Hematopoietic multipotent progenitor cell treated with erythropoietin and hydrocortisone succinate and interleukin-3 and kit ligand, for 4 days (in vitro differentiated cells): ENCODE results near the gene AQP10.
"Not testable (repeated sequence)": the region's sequence is repeated elsewhere in the genome, so short reads cannot be mapped to it uniquely, and the experiment has no call there.

Source experiments
- DNase-seq: peaks from one replicate; pipeline ENCODE4 v3.0.0-alpha.2; 2015

The AQP10 gene

GRCh38 chr1:154324669-154325582 lies 4.0 kb downstream of the AQP10 start, which contains the start of gene ATP8B2:
ATP8B2 (plus strand) TSS chr1:154325525; CDS start chr1:154328142, 2,617 bp downstream.
- DNase-seq = peak; percentile 91

GRCh38 chr1:154325583-154326545 lies 5.0 kb downstream of the AQP10 start:
- DNase-seq = peak; percentile 85

GRCh38 chr1:154326546-154327465 lies 5.9 kb downstream of the AQP10 start:
- DNase-seq = peak; percentile 73

GRCh38 chr1:154327466-154328317 lies 6.8 kb downstream of the AQP10 start:
- peak; percentile 77 for DNase-seq

GRCh38 chr1:154328318-154329151 lies 7.6 kb downstream of the AQP10 start:
- DNase-seq = peak; percentile 90

- DNase-seq = no peak
Observed at GRCh38 chr1:154329152-154329521, 8.2 kb downstream of the AQP10 start.

GRCh38 chr1:154329551-154330131 lies 8.7 kb downstream of the AQP10 start:
- no peak for DNase-seq

GRCh38 chr1:154330669-154331068 lies 9.8 kb downstream of the AQP10 start:
- DNase-seq = no peak

- DNase-seq = no peak
Observed at GRCh38 chr1:154334079-154335024, 13.5 kb downstream of the AQP10 start.

- DNase-seq = peak; percentile 98
Observed at GRCh38 chr1:154335025-154335714, 14.3 kb downstream of the AQP10 start.

GRCh38 chr1:154337253-154337894 lies 16.5 kb downstream of the AQP10 start:
- peak; percentile 57 for DNase-seq

- no peak for DNase-seq
Observed at GRCh38 chr1:154338875-154339274, 18.0 kb downstream of the AQP10 start.

GRCh38 chr1:154341366-154341765 lies 20.5 kb downstream of the AQP10 start:
- DNase-seq = not testable (repeated sequence)

- DNase-seq = no peak
Observed at GRCh38 chr1:154342132-154342531, 21.2 kb downstream of the AQP10 start.

GRCh38 chr1:154342836-154343472 lies 22.1 kb downstream of the AQP10 start:
- peak; percentile 74 for DNase-seq

- DNase-seq = peak; percentile 78
Observed at GRCh38 chr1:154344977-154345837, 24.3 kb downstream of the AQP10 start.
